BJ (cell line): ENCODE results near the gene IZUMO1. TPM values are rescaled to one million over a fixed set of nuclear protein-coding genes. Genes with fewer than 3 reads are reported as not detected.

Source experiments
- CTCF ChIA-PET: fragments of 350-600 bp; formaldehyde crosslinking; extraction: SDS; loops from one replicate; lab custom pipeline; 2021; ENCODE audit warnings: antibody characterized with exemption, inconsistent platforms; lab: Yijun Ruan, JAX
- POLR2A ChIA-PET: fragments of 300-600 bp; sonication (Branson Sonifier 250); formaldehyde crosslinking; extraction: SDS; loops from one replicate; lab custom pipeline; 2021; ENCODE audit warnings: antibody characterized with exemption; lab: Charles Lee
- DNase-seq: peaks from one replicate; pipeline ENCODE4 v3.0.0-alpha.2; 2011; ENCODE audit warnings: low read depth
- H3K27me3 ChIP-seq: 2 replicates; pipeline ENCODE4 v1.6.0; 2011; ENCODE audit warnings: low read length; ENCODE audit not compliant: control insufficient read depth, insufficient read depth
- H3K36me3 ChIP-seq: 2 replicates; pipeline ENCODE4 v1.5.1; 2011; ENCODE audit warnings: low read length; ENCODE audit not compliant: control insufficient read depth, insufficient read depth
- H3K4me3 ChIP-seq: 2 replicates; pipeline ENCODE4 v1.5.1; 2011; ENCODE audit warnings: low read depth, mild to moderate bottlenecking, control low read depth, low read length
- CTCF ChIP-seq: IDR thresholded peaks from 2 replicates; pipeline ENCODE4 v1.5.1; 2011; ENCODE audit warnings: low read depth, mild to moderate bottlenecking, control low read depth, inconsistent platforms, low read length, moderate library complexity; ENCODE audit not compliant: insufficient read depth
- polyA plus RNA-seq: library from polyadenylated mRNA; depleted of rRNA; stranded (reverse); fragments of >200 nt; gene quantifications from 2 replicates; pipeline ENCODE4 v1.2.3, GENCODE V29; 2011

IZUMO1 gene
- polyA plus RNA-seq, 1 experiment, result not detected

DNA sequence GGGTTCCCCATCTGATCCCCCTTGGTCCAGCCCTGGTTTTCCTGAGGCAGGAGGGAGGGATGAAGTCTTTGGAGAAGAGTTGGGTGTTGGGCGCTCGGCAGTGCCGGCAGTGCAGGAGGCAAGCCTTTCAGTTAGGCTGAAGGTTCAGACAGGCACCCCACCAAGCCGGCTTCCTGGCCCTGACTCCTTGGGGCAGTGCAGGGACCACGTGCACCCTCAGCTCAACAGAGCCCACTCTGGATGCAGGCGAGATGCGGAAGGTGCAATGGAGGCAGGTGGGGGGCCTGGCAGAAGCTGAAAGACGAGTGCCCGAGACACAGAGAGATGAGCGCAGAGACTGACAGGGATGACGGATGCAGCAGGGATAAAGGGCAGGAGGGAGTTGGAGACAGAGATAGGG, 38.2 kb downstream of the IZUMO1 start:
- no peak for TF ChIP-seq CTCF
- CTCF ChIA-PET, result no interaction called here
- Histone ChIP-seq H3K27me3 (no peaks in the 10 kb centered on the region; the same call in 1 of the 2 replicates), H3K36me3 (no peaks in the 10 kb centered on the region; the same call in 1 of the 2 replicates), H3K4me3 (no peak overlapping the region)
- POLR2A ChIA-PET, result no interaction called here
- no peak for DNase-seq

DNA sequence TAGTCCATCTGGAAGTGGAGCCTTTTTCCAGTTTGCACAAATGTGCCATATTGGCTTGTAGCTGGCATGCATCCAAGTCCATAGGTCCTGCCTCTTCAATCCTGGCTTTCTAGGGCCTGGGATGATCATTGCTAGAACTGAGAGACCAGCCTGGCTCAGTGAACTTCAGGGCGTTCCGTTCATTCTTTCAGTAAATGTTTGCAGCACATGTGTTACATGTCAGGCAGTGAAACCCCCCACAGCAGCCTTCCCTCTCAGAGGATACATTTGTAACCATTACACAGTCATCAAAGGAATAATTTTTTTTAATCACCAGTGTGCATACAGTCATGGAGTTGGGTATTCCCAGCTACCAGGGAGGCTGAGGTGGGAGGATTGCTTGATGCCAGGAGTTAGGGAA, 41.3 kb downstream of the IZUMO1 start:
- Histone ChIP-seq H3K4me3 (no peak overlapping the region), H3K27me3 (no peaks in the 10 kb centered on the region; the same call in 1 of the 2 replicates), H3K36me3 (no peaks in the 10 kb centered on the region; the same call in 1 of the 2 replicates)
- DNase-seq, result no peak
- no peak for TF ChIP-seq CTCF
- ChIA-PET POLR2A (no interaction called here), CTCF (no interaction called here)

- ChIA-PET CTCF (no interaction called here), POLR2A (no interaction called here)
- no peak for TF ChIP-seq CTCF
- Histone ChIP-seq H3K27me3 (no peaks in the 10 kb centered on the region; the same call in 1 of the 2 replicates), H3K4me3 (no peak overlapping the region), H3K36me3 (no peaks in the 10 kb centered on the region; the same call in 1 of the 2 replicates)
- no peak for DNase-seq
Observed at GRCh38 chr19:48703316-48703715, 43.4 kb downstream of the IZUMO1 start.

- no peak for TF ChIP-seq CTCF
- ChIA-PET POLR2A (no interaction called here), CTCF (no interaction called here)
- Histone ChIP-seq H3K36me3 (no peaks in the 10 kb centered on the region; the same call in 1 of the 2 replicates), H3K4me3 (no peak overlapping the region), H3K27me3 (no peaks in the 10 kb centered on the region; the same call in 1 of the 2 replicates)
- DNase-seq, result no peak
Observed at GRCh38 chr19:48702701-48703100, 44.0 kb downstream of the IZUMO1 start.

- no peaks in the 10 kb centered on the region for H3K36me3 ChIP-seq
- ChIA-PET POLR2A (interaction anchor here (0.7 kb wide), 1 partner anchor 139 kb away, joined by 3 read pairs; no protein-coding TSS in a partner anchor), CTCF (interaction anchor here (0.9 to 1.6 kb wide), 4 partner anchors 12 to 42 kb away, joined by 3 to 7 read pairs (median 4); no protein-coding TSS in a partner anchor)
- DNase-seq, result peak; percentile 37
- no peak for TF ChIP-seq CTCF
- H3K27me3 ChIP-seq, result peaks cover 3% of the 10 kb centered on the region
- no peak overlapping the region for H3K4me3 ChIP-seq
Observed at GRCh38 chr19:48698046-48698445, 48.7 kb downstream of the IZUMO1 start.
